ENCODE data around the gene SEPHS2. TPM values are rescaled to one million over a fixed set of nuclear protein-coding genes. Genes with fewer than 3 reads are reported as not detected.

SEPHS2 gene
- total and polyA plus RNA-seq, 2 of the 8 experiments (the other 6 are each of a cell fraction or from before 2014, with no cell fraction given) = 28.2 to 61.8 TPM

DNA sequence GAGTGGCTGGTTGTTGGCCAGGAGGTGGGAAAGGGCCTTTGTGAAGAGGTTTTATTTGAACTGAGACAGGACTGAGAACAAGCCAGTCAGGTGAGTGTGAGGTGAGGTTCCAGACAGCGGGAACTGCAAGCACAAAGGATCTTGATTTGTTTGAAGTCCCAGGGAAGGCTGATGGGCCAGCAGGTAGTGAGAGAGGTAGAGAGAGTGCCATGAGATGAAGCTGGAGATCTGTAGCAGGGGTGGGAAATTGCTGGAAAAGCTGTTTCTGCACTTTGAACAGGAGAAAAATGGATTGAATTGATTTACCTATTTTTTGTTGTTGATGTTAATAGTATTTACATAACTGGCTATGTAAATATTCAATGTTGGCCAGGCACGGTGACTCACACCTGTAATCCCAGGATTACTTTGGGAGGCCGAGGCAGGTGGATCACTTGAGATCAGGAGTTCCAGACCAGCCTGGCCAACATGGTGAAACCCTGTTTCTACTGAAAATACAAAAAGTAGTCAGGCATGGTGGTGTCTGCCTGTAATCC lies 8.1 kb downstream of the SEPHS2 start:
- H2BK15ac ChIP-seq (ENCODE audit: low read length) = no peak overlapping the region
- no peak overlapping the region for H2AFZ ChIP-seq (ENCODE audit: low read length)
- ChIA-PET CTCF (ENCODE audit: partially characterized antibody) (interaction anchor here (0.5 kb wide), 1 partner anchor 14 kb away, joined by 4 read pairs; no protein-coding TSS in a partner anchor), POLR2A (ENCODE audit: partially characterized antibody) (no interaction called here)
- H3K23me2 ChIP-seq (ENCODE audit: low read depth, low read length) = no peaks in the 10 kb centered on the region
- no peak overlapping the region for H3K9ac ChIP-seq (replicated peaks in 1 of 4; ENCODE audit: extremely low read depth in 1 of 4, low read depth in 3 of 4, low read length in 3 of 4)
- H3K14ac ChIP-seq (ENCODE audit: insufficient read length) = no peak overlapping the region
- no peak overlapping the region for H2BK12ac ChIP-seq (ENCODE audit: low read depth, low read length)
- H3K18ac ChIP-seq (ENCODE audit: extremely low read depth, low read length) = no peak overlapping the region
- H3K36me3 ChIP-seq (ENCODE audit: control insufficient read depth in 2 of 4, insufficient read depth in 4 of 4, low read length in 3 of 4) = no peaks in the 10 kb centered on the region
- H2BK120ac ChIP-seq (replicated peaks; ENCODE audit: low read depth, low read length) = no peak overlapping the region
- H3K9me3 ChIP-seq (ENCODE audit: insufficient read depth in 2 of 2, low read depth in 1 of 2, low read length in 1 of 2) = no peaks in the 10 kb centered on the region
- DNase-seq (ENCODE audit: low read depth in 1 of 2, low spot score in 2 of 2) (no peak), FAIRE-seq (no peak)
- no peak overlapping the region for H4K8ac ChIP-seq (ENCODE audit: extremely low read depth, insufficient read depth, low read length)
- 87% methylated on average over 3 of the region's 3 CpGs; no CpG with 5 or more reads in 1 of the 2 experiments for WGBS, 2 experiments (ENCODE audit: extremely low coverage in 1 of 2, insufficient coverage in 1 of 2, insufficient read length in 1 of 2, insufficient replicate concordance in 2 of 2, low coverage in 1 of 2, low lambda C conversion rate in 2 of 2, missing lambda C conversion rate in 1 of 2)
- 0 out of 7 replicates have a peak, but pooled peaks cover 0 to 4% (median 0%) of the 10 kb centered on the region in 4 experiments for H3K27me3 ChIP-seq (replicated peaks in 1 of 4; ENCODE audit: control insufficient read depth in 3 of 4, extremely low read depth in 1 of 4, insufficient read depth in 3 of 4, low read length in 3 of 4)
- H3K4me3 ChIP-seq (ENCODE audit: extremely low read depth in 1 of 4, insufficient read depth in 2 of 4, low read depth in 3 of 4, low read length in 4 of 4) = no peak overlapping the region
- no peak overlapping the region for H3K4me2 ChIP-seq (ENCODE audit: insufficient read depth in 1 of 2, low read depth in 2 of 2, low read length in 2 of 2)
- no peak overlapping the region for H2BK5ac ChIP-seq (ENCODE audit: low read depth, low read length)
- H4K5ac ChIP-seq (ENCODE audit: insufficient read length, low read depth, low read length) = no peak overlapping the region
- no peak overlapping the region for H3K56ac ChIP-seq (replicated peaks; ENCODE audit: insufficient read length, low read depth, low read length)
- no peak overlapping the region for H3K27ac ChIP-seq (ENCODE audit: low read depth, low read length)
- H3K4ac ChIP-seq (replicated peaks; ENCODE audit: insufficient read length, low read depth, low read length) = no peak overlapping the region
- no peak overlapping the region for H2AK5ac ChIP-seq (ENCODE audit: low read depth, low read length)
- no peaks in the 10 kb centered on the region for H3K79me1 ChIP-seq (ENCODE audit: low read depth, low read length)
- no peak overlapping the region for H2BK20ac ChIP-seq (ENCODE audit: low read length)
- H3K4me1 ChIP-seq (replicated peaks in 1 of 4; ENCODE audit: control insufficient read depth in 3 of 4, insufficient read depth in 4 of 4, low read length in 3 of 4) = no peaks in the 10 kb centered on the region
- no peaks in the 10 kb centered on the region for H3K79me2 ChIP-seq (ENCODE audit: control insufficient read depth in 1 of 2, insufficient read depth in 2 of 2, low read length in 2 of 2)
- H4K20me1 ChIP-seq (replicated peaks in 1 of 2; ENCODE audit: control insufficient read depth in 1 of 2, insufficient read depth in 2 of 2, low read length in 2 of 2) = no peaks in the 10 kb centered on the region
- no peak overlapping the region for H4K91ac ChIP-seq (replicated peaks; ENCODE audit: insufficient read length, low read length)
- H3K23ac ChIP-seq (ENCODE audit: insufficient read length) = no peak overlapping the region
- TF ChIP-seq SAP30 (IDR thresholded peaks at IDR 0.05; ENCODE audit: insufficient read depth, insufficient replicate concordance, low read length) (no peak), RBBP5 (IDR thresholded peaks at IDR 0.05; ENCODE audit: borderline replicate concordance, low read depth, low read length) (no peak), MAFK (IDR thresholded peaks at IDR 0.05; ENCODE audit: low read depth, low read length) (no peak), SP4 (IDR thresholded peaks at IDR 0.05; ENCODE audit: low read length) (no peak), E2F6 (IDR thresholded peaks at IDR 0.05) (no peak), KDM1A (IDR thresholded peaks at IDR 0.05; ENCODE audit: borderline replicate concordance, low read length) (no peak), CBX5 (IDR thresholded peaks at IDR 0.05; ENCODE audit: low read depth, low read length) (no peak), NRF1 (IDR thresholded peaks at IDR 0.05; ENCODE audit: low read depth, low read length) (no peak), BCL11A (IDR thresholded peaks at IDR 0.05; ENCODE audit: low read depth in 2 of 2, low read length in 2 of 2) (no peak), SP2 (IDR thresholded peaks at IDR 0.05; ENCODE audit: low read length) (no peak), SP1 (IDR thresholded peaks at IDR 0.05; ENCODE audit: low read depth, low read length) (no peak), JUND (IDR thresholded peaks at IDR 0.05; ENCODE audit: low read length) (no peak), TBP (IDR thresholded peaks at IDR 0.05; ENCODE audit: low read depth, low read length) (no peak), RNF2 (IDR thresholded peaks at IDR 0.05; ENCODE audit: borderline replicate concordance, low read depth, low read length, missing control alignments, poor library complexity, severe bottlenecking) (no peak)
